H1 (cell line): ENCODE results near the gene ZFHX2. TPM values are rescaled to one million over a fixed set of nuclear protein-coding genes. Genes with fewer than 3 reads are reported as not detected.

Source experiments
- RAD21 ChIP-seq, 2 experiments: IDR thresholded peaks in 1 of 2; conservative IDR thresholded peaks in 1 of 2; 2 replicates each; pipeline ENCODE4 v1.6.1; 2011; ENCODE audit warnings: low read depth in 2 of 2, low read length in 2 of 2, improper control_type of control experiment in 1 of 2, inconsistent platforms in 1 of 2, mild to moderate bottlenecking in 1 of 2, moderate library complexity in 1 of 2
- polyA plus RNA-seq, 7 experiments: library from polyadenylated mRNA; depleted of rRNA in 3 of 7; stranded (reverse) in 5 of 7; unstranded in 2 of 7; fragments of >200 nt in 5 of 7; fragments of 200-250 nt in 2 of 7; gene quantifications; 1 replicate in 5 of 7; 2 replicates in 1 of 7; 4 replicates in 1 of 7; pipeline versions ENCODE4 v1.2.1 to v1.2.3, GENCODE V29; 2011 to 2013; ENCODE audit warnings: missing spikeins in 2 of 7, mixed read lengths in 2 of 7
- total RNA-seq: library from RNA; stranded (reverse); fragmentation: NEBNext Ultra II Directional; extraction: Animal tissue kit (Norgen Biotek cat#: 25700); gene quantifications from 2 replicates; pipeline ENCODE4 v1.2.1, GENCODE V29; 2021
- TF ChIP-seq, protein P1 (sequence below), 3 experiments: IDR thresholded peaks; 1 replicate in 2 of 3; 2 replicates in 1 of 3; pipeline versions ENCODE4 v1.5.1 to v1.6.1; 2011; ENCODE audit warnings: low read length in 3 of 3, mild to moderate bottlenecking in 3 of 3, inconsistent platforms in 2 of 3, low read depth in 1 of 3, moderate library complexity in 1 of 3; ENCODE audit not compliant: insufficient read depth in 1 of 3; ENCODE audit errors: control extremely low read depth in 1 of 3

The ZFHX2 gene
- total and polyA plus RNA-seq, 2 of the 8 experiments (the other 6 are each of a cell fraction or from before 2014, with no cell fraction given), result 2.7 to 27.0 TPM

DNA sequence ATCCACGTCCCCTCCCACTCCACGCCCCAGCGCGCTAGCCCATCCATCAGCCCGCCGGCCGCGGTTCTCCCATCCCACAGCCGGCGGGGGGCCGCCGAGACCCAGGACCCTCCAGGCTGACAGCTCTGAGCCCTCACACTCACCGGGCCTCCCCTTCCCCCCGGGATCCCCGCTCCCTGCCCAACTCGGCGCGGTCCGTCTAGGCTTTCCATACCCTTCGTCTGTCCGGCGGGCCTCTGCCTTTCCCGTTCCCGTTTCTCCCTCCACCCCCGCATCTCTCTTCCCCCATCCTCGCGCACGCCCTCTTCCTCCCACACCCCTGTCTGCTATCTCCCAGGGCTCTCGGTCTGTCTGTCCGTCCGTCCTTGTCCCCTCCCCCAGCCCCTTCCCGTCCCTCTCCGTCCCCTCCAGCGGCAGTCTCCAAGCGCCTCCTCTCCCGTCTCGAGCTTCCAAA lies 726 bp downstream of the ZFHX2 start (continued):
- TF ChIP-seq RAD21 (IDR thresholded peaks at IDR 0.05 in 1 of 2, conservative IDR thresholded peaks at IDR 0.05 in 1 of 2; ENCODE audit: low read depth in 2 of 2, low read length in 2 of 2), result peak; percentile 5 to 10; a peak in 2 of 4 replicates
- TF ChIP-seq, protein P1, sequence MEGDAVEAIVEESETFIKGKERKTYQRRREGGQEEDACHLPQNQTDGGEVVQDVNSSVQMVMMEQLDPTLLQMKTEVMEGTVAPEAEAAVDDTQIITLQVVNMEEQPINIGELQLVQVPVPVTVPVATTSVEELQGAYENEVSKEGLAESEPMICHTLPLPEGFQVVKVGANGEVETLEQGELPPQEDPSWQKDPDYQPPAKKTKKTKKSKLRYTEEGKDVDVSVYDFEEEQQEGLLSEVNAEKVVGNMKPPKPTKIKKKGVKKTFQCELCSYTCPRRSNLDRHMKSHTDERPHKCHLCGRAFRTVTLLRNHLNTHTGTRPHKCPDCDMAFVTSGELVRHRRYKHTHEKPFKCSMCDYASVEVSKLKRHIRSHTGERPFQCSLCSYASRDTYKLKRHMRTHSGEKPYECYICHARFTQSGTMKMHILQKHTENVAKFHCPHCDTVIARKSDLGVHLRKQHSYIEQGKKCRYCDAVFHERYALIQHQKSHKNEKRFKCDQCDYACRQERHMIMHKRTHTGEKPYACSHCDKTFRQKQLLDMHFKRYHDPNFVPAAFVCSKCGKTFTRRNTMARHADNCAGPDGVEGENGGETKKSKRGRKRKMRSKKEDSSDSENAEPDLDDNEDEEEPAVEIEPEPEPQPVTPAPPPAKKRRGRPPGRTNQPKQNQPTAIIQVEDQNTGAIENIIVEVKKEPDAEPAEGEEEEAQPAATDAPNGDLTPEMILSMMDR (IDR thresholded peaks at IDR 0.05; ENCODE audit: control extremely low read depth in 1 of 3, insufficient read depth in 1 of 3, low read depth in 1 of 3, low read length in 3 of 3), result no peak
